ENCODE results near the gene RBM12.

- TF ChIP-seq EP300 (conservative IDR thresholded peaks at IDR 0.05; ENCODE audit: poor library complexity, severe bottlenecking) = no peak
- TF ChIP-seq EZH2 (IDR thresholded peaks at IDR 0.05; ENCODE audit: borderline replicate concordance, insufficient read depth, low read length, poor library complexity, severe bottlenecking) = no peak
- no peak for TF ChIP-seq TAF1 (IDR thresholded peaks at IDR 0.05; ENCODE audit: low read depth)
- no peak for TF ChIP-seq CTCF (IDR thresholded peaks at IDR 0.05; ENCODE audit: poor library complexity, severe bottlenecking)
- TF ChIP-seq POLR2AphosphoS5 (IDR thresholded peaks at IDR 0.05) = no peak
These were observed 909 bp downstream of the RBM12 start for GRCh38 chr20:35663516-35664465.

Measured in neural cell (in vitro differentiated cells).